Stimulated activated CD8-positive, alpha-beta memory T cell treated with anti-CD3 and anti-CD28 coated beads, Interleukin-2, amount 100 ng/mL, for 1 hour (primary cell): ENCODE measurements around the gene UHRF2.
A peak's percentile ranks its signal among the peaks of the same experiment; 100 is the strongest.
"Not testable (repeated sequence)": the region's sequence is repeated elsewhere in the genome, so short reads cannot be mapped to it uniquely, and the experiment has no call there.

Experiments used
- DNase-seq, 2 donors: peaks; one replicate each; pipeline ENCODE4 v3.0.0-alpha.2; 2020; ENCODE audit warnings: low read depth in 2 of 2

UHRF2 gene, protein sequence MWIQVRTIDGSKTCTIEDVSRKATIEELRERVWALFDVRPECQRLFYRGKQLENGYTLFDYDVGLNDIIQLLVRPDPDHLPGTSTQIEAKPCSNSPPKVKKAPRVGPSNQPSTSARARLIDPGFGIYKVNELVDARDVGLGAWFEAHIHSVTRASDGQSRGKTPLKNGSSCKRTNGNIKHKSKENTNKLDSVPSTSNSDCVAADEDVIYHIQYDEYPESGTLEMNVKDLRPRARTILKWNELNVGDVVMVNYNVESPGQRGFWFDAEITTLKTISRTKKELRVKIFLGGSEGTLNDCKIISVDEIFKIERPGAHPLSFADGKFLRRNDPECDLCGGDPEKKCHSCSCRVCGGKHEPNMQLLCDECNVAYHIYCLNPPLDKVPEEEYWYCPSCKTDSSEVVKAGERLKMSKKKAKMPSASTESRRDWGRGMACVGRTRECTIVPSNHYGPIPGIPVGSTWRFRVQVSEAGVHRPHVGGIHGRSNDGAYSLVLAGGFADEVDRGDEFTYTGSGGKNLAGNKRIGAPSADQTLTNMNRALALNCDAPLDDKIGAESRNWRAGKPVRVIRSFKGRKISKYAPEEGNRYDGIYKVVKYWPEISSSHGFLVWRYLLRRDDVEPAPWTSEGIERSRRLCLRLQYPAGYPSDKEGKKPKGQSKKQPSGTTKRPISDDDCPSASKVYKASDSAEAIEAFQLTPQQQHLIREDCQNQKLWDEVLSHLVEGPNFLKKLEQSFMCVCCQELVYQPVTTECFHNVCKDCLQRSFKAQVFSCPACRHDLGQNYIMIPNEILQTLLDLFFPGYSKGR

DNA sequence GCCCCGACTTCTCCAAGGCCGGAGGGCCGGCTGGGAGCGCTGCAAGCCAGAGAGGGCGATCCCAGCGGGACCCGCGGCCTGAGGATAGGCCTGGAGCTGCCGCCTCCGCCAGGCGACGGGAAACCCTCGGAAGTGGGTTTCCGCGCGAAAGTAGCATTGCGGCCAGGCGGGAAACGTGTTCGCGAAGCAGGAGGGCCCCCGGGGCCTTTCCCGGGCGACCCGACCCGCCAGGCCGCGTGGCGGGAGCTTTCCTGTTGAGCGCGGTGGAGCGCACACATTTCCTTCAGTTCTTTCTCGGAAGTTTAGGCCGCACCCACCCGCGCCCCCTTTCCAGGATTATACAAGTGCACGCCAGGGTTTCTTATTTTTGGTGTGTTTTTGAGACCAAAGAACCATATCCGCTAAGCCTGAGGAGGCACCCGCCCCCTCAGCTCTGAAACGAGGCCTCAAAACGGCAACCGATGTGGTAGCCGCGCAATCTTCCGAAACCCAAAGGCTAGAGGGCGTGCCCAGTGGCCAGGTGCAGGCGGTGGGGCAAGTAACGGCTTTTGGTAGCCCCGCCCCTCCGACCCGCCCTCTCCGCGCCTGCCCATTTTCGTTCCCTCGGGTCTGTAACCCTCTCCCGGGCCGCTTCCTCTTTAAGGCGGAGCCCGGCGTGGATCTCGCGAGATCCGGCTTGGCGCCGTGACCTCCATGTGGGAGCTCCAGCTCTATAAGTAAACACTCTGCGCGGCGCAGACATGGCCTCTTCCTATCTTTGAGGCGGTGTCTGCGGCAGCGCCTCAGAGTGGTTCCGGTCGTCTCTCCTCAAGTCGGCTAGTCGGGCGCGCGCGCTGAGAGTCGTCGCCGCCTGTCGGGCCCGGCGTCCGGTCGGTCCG, at the start of gene UHRF2:
UHRF2 (plus strand) TSS at position 713 of the 878 bp plus-strand sequence. CDS start 292 bp downstream, outside the sequence.
- peak; percentile 98 for DNase-seq

DNA sequence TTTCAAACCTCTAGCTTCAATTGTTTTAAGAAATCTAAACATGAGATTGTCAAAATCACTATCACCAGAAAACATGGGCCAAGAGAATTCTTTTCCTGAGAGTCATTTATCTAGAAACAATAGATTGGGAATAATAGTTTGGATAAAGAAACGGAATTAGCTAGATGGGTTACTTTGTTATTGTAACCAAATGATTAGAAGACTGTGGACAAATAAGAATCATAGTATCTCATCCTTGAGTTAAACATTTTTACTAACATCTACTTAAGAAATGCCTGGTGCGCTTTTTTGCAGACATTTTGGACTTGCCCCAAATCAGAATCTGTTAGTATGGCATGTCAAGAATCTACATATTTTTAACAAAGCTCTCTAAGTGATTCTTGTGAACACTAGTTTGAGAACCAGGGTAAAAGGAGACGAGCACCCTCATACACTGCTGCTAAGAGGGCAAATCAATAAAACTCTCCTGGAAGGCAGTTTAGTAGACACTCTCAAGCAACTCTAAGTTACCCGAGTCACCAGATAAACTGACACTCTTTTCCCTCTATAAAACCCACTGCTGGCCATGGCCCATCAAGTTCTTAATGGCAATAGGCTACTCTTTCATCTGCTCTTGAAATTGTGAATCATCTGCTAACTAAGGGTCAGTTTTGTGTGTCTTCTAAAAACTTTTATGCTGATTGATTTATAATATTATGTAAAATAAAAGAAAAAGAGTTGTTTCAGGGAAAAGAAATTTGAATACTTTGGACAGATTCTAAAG, 45.7 kb upstream of the UHRF2 start:
- DNase-seq, result no peak

DNA sequence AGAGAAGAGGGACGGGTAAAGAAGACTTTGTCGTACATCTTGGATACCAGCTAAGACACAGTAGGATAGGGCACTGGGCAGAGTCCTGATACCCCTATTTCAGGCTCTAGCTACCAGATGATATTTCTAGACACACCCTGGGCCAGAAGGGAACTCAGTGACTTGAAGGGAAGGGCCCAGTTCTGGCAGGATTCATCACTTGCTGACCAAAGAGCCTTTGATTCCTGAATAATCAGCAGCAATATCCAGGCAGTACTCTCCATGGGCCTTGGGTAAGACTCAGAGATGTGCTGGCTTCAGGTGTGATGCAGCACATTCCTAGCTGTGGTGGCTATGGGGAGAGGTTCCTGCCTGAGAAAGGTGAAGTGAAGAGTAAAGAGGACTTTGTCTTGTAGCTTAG, 44.2 kb upstream of the UHRF2 start:
- no peak for DNase-seq

DNA sequence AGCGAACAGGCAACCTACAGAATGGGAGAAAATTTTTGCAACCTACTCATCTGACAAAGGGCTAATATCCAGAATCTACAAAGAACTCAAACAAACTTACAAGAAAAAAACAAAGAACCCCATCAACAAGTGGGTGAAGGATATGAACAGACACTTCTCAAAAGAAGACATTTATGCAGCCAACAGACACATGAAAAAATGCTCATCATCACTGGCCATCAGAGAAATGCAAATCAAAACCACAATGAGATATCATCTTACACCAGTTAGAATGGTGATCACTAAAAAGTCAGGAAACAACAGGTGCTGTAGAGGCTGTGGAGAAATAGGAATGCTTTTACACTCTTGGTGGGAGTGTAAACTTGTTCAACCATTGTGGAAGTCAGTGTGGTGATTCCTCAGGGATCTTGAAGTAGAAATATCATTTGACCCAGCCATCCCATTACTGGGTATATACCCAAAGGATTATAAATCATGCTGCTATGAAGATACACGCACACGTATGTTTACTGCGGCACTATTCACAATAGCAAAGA, 31.5 kb upstream of the UHRF2 start:
- not testable (repeated sequence) for DNase-seq

DNA sequence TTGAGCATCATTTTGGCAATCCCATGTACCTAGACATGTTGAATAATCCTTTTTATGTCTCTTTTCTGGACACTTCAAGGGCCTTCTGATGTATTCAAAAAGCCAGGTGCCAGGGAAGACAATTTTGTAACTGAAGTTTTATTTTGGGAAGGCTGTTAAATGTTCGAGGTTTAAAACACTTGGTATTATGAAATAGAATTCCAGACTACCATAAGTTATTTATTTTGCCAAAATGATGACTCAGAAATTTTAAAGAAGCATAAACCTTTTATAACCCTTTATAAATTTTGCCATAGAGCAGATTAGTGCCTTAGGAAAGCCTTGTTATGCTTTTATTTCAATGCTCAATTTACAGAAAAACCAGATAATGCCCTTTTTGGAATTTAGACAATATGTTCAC, 30.3 kb upstream of the UHRF2 start:
- DNase-seq, result no peak

DNA sequence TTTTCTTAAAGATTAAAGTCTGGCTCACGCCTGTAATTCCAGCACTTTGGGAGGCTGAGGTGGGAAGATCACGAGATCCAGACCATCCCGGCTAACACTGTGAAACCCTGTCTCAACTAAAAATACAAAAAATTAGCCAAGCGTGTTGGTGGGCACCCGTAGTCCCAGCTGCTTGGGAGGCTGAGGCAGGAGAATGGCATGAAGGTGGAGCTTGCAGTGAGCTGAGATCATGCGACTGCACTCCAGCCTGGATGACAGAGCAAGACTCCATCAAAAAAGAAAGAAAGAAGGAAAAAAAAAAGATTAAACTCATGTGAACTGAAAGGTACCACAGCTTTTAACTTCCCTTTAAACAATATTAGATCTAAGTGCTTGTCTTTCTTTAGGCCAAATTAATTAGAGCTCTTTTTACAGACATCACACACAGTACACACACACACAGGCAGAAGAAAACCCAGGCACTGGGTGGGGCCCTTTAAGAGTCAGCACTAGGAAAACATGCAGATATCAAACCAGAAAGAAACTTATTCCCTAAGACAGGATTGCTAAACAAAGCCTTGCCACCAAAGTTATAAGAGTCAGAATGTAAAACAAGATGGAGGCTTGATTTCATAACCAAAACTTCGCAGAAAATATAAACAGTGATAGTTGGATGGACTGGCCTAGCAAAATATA, 29.3 kb upstream of the UHRF2 start:
- DNase-seq, result no peak

DNA sequence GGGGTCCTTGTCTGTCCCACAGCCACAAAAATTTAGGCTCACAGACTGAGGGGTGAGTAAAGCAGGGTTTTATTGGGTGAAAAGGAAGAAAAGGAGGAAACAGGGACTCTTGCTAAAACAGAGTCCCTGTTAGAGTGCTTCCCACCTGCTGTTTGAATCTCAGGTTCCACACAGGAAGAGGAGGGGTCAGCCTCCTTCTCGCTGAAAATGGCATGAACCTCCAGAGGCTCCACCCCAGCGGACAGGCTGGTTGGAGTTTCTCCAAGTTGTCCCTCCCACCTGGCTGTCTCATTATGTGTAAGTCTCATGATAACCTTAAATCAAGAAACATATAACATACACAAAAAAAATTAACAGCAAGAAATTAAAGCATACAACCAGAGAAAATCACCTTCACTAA, 28.3 kb upstream of the UHRF2 start:
- no peak for DNase-seq

DNA sequence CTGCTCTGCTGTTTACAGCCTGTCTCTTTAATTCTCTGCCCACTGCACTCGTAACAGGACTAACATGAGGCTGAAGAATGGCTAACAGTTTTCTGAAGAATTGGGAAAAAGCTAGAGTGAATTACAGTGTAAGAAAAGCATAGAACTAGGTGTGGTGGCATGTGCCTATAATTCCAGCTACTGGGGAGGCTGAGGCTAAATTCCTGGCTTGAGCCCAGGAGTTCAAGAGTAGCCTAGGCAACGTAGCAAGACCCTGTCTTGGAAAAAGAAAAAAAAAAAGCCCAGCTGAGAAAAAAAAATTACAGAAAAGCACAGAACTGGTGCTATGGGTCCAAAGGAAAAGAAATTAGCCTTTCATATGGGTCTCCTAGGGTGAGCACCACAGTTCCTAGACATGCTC, 13.9 kb upstream of the UHRF2 start:
- no peak for DNase-seq

DNA sequence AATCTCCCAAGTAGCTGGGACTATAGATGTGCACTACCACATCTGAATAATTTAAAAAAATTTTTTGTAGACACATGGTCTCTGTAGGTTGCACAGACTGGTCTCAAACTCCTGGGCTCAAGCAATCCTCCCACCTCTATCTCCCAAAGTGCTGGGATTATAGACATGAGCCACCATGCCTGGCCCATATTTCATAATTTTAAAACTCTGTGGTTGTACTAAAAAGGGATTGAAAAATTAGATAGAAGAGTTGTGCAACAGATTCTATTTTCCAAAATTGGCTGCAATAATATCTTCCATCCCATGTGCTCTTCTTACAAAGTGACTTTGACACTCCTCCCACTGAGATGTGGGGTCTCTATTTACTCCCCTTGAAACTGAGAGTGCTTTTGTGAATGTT, 7.6 kb upstream of the UHRF2 start:
- no peak for DNase-seq

DNA sequence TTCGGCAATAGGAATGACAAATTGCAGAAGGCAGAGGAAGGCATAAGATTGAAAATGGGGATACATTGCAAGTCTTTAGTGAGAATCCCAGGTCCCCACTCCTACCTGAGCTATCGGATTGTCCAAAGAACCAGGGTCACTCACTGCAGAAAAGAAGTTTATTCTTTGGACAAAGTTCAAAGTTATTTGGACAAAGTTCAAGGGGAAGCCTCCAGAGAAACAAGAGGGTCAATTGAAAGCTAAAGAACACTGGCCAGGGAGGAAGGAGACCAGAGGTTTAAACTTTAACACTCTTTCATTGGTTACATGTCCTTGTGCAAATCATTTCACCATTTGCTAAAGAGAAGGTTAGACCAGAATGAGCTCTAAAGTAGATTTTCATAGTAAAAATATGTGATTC, 5.2 kb upstream of the UHRF2 start:
- no peak for DNase-seq

DNA sequence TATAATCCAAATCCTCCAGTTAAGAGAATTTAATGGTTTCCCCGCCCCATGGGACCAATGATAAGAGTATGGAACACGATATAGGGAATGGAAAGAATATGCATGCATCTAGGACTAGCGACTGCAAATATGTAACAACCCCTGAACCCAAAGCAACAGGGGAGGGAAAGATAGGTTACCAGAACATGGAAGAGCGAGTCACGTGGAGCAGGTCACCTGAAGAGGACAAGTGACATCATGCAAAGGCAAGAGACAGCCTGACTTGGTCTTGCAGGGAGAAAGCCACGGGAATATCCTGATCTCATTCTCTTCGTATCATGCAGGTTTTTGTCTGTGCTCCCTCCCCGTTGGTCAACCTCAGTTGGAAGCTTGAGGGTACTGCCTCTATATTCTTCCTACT, 4.7 kb upstream of the UHRF2 start:
- DNase-seq, result no peak

DNA sequence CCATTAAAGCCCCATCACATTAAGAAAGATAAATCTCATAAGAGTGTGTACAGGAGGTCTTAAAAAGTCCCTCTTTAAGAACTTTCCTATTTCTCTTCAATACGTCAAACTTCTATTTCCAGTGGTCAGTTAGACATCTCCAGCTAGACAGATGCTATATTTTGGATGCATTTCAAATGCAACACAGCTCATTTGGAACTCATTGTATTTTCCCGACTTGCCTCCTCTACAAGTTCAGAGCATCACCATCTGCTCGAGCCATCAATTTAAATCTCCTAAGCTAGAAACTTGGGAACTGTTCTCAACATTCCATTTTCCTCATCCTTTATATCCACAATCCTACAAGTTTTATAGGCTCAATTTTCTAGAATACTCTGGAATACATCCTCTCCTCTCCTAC, 3.2 kb upstream of the UHRF2 start:
- DNase-seq, result no peak

DNA sequence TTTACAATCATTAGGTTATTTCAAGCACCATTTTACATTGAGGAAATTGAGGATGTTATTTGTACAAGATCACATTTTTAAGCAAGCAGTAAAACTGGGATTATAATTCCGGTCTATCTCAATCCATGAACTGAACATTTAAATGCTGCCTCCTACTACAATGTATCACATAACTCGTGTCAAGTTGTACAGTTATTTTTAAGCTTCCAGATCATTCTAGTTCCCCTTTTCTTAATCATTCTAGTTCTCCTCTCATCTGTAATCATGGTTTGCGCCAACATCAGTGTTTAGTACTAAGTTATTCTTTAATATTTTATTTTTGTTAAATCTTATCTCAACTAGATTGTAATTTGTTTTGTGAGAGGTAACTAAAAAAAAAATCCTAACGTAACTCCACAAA, 2.4 kb upstream of the UHRF2 start:
- DNase-seq, result no peak

DNA sequence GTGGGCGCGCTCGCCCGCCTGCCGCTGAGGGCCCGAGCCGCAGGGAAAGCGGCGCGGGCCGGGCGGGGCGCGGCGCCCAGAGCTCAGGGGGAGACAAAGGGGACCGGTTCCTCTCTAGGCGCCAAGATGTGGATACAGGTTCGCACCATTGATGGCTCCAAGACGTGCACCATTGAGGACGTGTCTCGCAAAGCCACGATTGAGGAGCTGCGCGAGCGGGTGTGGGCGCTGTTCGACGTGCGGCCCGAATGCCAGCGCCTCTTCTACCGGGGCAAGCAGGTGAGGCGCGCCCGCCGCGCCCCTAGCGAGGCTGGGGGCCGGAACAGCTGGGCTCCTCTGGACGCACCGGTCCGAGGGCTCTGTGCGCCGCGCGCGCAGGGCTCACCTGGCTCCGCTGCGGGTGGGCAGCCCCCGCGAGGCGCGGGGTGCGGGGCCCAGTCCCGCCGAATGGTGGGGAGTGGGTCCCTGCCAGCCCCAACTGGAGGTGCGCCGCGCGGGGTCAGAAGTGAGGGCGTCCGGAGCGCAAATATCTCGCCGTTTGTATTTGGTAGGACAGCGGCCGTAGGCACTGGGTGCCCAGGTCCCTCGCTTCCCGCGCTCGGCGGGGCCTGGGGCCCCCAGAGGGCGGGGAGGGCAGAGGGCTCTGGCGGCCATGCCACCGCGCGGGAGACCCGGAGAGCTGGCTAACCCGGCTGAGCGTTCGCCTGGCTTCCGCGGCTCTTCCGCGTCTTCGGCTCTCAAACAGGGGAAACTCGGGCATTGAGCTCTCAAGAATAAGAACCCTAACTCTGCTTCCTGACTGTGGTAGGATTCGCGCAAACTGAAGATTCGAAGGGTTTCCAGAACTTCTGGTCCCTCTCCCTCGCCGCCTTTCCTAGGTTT, 607 bp downstream of the UHRF2 start:
- peak in 1 of 2 donors; percentile 6 for DNase-seq

DNA sequence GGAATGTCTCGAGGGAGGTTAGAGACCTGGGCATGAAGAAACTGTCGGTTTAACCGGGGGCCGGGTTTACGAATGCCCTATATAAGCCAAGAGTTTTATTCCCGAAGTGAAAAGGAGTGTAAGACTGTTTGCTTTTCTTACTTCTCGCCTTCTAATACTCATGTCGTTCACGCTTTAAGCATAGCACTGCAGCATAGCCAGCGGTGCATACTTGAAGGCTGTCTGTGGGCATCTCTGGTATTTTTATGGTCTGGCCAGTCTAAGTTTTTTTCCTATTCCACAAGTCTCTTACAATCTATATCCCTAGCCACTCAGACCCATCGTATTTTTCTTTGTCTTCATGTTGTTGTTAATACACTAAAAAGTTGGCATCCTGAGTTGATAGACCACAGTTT, 1.2 kb downstream of the UHRF2 start:
- no peak for DNase-seq

DNA sequence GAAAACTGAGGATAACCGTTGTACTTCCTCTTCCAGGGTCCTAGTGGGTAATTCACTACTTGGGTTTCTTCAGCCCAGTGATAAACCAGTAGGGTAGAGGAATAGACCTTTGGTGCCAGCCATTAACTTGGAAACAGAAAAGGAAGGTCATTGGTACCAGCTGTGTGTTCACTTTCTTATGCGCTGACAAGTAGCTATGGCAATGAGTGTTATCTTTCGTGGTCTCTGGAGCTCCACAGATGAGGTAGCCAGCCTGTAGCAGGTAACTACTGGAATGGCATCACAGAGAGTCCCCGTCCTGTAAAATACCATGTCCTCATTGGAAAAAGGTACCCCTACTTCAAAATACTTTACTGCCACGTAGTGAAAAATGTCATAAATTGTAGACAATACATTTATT, 2.3 kb downstream of the UHRF2 start:
- DNase-seq, result no peak

DNA sequence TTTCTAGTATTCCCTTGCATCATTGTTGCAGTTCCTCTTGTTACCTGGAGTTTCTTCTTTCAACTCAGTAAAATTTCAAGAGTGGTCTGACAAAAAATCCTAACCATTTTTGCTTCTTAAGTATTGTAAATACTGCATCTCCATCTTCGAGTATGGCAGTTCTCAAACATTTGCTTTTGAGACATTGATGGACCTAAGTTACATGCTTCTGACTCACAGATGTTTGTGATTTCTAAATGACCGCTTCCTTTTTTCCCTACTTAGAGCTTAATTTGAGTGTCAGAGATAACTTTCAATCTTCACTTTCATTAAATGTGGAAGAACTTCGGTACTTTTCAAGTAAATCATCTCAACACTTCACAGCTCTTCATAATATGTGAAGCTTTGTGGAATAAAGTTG, 4.2 kb downstream of the UHRF2 start:
- no peak for DNase-seq

DNA sequence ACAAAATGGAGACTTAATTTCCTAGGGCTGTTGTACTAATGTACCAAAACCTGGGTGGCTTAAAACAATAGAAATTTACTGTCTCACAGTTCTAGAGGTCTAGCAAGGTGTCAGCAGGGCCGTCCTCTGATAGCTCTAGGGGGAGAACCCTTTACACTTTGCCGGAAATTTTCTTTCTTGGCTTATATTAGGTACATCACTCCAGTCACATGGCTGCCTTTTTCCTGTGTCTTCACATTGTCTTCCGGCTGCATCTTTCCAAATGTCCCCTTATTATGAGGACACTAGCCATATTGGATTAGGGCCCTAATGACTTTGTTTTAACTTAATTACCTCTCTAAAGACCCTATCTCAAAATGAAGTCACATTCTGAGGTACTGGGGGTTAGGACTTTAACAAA, 5.8 kb downstream of the UHRF2 start:
- DNase-seq, result no peak

DNA sequence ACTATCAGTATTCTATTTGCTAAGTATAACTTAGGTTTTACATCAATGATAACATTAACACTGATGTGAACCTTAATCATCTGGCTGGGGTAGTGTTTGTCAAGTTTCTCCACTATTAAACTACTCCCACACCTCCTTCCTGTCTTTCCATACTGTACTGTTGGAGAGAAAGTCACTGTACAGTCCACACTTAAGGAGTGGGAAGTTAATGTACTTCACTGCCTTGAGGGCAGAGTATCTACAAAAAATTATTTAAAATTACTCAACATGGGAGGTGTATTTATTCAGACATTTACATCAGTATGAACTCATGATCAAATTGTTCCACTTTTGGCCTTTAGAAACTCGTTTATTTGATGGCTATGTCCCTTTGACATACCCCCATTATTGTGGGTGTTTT, 11.9 kb downstream of the UHRF2 start:
- no peak for DNase-seq

DNA sequence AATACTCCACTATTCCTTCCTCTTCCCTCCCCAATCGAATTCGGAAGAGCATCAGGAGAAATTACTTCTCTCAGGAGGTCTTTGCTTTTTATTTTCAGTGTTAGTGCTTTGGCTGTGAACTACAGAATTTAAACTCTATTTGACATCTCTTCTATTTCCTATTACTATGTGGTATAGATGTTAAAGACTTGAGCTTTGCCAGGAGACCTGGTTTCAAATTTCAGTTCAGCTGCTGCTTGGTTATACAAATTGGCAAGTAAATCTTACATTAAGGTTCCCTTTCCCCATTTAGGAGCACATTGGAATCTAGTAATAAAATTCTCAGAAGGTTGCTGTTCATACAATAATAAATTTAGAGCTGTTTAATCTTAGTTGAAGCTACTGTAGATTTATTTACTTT, 13.1 kb downstream of the UHRF2 start:
- DNase-seq, result no peak
